GM18498 (cell line): ENCODE measurements around the gene SYNDIG1.

Experiments
- ATAC-seq: cut with Tn5 transposase; IDR thresholded peaks from one replicate; pipeline ENCODE4 v1.9.1; 2021; ENCODE audit warnings: mild to moderate bottlenecking, moderate library complexity; ENCODE audit not compliant: unreplicated experiment

SYNDIG1 gene

DNA sequence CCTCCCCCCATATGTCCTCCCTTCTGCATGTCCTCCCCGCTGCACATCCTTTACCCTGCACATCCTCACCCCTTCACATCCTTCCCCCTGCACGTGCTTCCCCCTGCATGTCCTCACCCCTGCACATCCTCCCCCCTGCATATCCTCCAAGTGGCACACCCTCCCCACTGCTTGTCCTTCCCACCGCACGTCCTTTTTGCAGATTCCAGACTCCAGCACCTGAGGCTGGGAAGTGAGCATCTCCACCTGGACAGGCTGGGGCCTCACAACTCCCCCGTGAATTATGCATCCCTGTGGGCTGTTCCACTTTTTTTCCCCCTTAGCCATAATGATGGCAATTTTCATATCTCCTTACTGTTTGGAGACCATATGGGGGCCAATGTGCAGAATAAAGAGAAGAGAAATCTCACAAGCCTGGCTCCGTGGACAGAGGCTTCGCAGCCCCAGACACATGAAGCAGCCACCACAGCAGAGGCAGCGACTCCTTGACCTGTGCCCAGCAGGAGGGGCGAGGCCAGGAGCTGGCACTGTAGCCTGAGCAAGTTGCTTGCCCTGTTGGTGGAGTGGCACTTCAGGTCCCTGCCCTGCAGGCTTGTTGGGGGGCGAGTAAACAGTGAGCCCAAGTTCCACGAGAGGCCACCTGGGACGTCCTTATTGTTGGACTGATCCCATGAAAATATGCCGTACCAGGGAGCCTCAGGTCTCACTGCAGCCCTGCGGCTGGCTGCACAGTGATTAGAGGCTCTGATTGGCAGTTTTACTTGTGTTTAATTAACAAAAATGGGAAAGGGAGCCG lies 113.1 kb downstream of the SYNDIG1 start:
- ATAC-seq: no peak

DNA sequence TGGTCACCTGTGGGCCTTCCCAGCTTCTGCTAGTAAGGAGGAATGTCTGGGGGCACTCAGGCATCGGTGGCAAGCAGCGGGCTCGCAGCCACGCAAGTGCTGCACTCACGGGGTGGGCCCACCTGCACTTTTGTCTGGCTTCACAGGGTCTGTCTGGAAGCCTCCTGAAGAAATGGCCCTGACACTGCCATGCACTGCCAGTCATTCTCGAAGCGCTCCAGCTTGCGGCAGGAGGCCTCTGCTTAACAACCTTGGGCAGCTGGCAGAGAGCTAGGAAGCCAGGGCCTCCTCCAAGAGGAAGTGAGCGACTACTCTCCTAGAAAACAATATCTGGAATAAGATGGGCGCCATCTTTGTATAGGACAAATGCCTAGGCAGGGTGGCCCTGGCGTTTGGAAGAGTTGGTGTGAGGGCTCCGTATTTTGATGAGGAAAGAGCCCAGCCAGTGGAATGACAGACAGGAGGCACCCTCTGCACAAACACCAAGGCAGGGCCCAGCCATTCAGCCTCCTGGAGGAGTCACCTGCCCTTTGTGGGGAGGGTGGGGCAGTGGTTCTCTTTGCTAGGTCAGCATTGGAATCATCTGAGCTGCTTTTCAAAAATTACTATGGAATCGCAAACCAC lies 113.9 kb downstream of the SYNDIG1 start:
- ATAC-seq: no peak

- ATAC-seq: no peak
Measured at GRCh38 chr20:24584078-24584477, 114.6 kb downstream of the SYNDIG1 start.

GRCh38 chr20:24584538-24585356 lies 115.3 kb downstream of the SYNDIG1 start:
- no peak for ATAC-seq

- ATAC-seq: no peak
Measured at GRCh38 chr20:24585796-24586522, 116.5 kb downstream of the SYNDIG1 start.

- no peak for ATAC-seq
Measured at GRCh38 chr20:24586523-24586840, 117.1 kb downstream of the SYNDIG1 start.

DNA sequence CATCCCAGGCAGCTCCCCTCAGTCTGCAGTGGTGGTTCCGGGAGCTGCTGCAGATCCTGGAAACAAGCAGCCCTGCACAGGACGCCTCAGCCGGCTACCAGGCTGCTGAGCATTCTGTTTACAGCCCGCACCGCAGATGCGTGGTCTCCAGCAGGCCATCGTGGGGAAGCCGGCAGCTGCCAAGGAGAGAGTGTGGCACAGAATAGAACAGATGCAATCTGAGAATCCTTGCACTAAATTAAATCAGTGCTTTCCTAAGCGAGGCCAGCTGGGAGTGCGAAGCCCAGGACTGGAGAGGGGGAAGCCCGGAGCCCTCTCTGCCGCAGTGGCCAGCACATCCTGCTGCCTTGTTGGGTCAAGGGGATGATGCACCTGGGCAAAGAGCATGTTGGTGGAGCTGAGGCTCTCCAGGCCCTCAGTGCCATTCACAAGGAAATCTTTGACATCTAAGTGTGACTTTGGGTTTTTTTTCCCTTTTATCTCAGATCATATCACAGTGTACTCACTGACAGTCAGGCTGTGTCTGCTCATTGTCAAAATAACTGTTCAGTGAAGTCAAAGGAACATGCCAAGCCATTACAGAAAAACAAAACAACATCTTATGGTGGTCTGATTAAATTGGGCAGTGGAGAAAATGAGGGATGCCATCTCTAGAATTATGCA lies 118.1 kb downstream of the SYNDIG1 start:
- no peak for ATAC-seq

- no peak for ATAC-seq
Measured at GRCh38 chr20:24588047-24588635, 118.7 kb downstream of the SYNDIG1 start.

- no peak for ATAC-seq
Measured at GRCh38 chr20:24588725-24589340, 119.4 kb downstream of the SYNDIG1 start.

- no peak for ATAC-seq
Measured at GRCh38 chr20:24589381-24589780, 120.0 kb downstream of the SYNDIG1 start.

- ATAC-seq: no peak
Measured at GRCh38 chr20:24589815-24590177, 120.4 kb downstream of the SYNDIG1 start.

GRCh38 chr20:24590178-24590982 lies 121.0 kb downstream of the SYNDIG1 start:
- ATAC-seq: no peak

DNA sequence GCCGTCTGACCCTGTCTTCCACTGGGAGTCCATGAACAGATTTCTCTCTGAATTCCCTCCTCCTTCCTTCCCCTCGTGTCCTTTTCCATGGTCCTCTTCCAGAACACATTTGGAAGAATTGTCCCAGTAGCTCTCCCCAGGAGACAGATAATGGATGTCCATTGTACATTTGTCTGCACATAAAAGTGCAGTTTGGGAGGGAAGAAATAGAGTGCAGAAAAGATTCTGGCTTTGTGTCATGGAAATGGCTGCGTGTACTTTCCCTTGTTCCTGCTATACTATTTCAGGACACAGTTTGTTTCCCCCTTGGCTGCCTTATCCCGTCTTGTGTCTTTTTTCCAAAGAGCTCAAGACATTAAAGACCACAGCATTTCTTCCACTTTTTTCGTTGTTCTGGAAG lies 127.6 kb downstream of the SYNDIG1 start:
- ATAC-seq: no peak

GRCh38 chr20:24598346-24598745 lies 128.9 kb downstream of the SYNDIG1 start:
- no peak for ATAC-seq

GRCh38 chr20:24598996-24599395 lies 129.6 kb downstream of the SYNDIG1 start:
- ATAC-seq: no peak

DNA sequence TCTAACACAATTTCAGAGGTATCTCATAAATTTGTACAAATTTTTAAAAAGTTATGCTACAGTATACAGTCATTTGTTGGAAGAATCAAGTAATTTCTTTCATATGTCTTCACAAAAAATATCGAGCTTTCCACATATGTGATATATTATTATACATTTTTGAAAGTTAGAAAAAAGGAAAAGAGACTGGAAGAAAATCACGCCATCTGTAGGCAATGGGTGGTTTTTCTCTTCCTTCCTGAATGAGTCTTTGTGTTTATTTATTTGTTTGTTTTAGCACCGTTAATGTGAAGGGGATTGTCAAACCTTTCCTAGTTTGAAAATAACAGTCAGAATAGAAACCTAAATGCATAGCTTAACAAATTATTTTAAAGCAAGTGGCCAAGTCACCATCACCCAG lies 130.6 kb downstream of the SYNDIG1 start:
- no peak for ATAC-seq

- no peak for ATAC-seq
Measured at GRCh38 chr20:24603454-24603853, 134.0 kb downstream of the SYNDIG1 start.

DNA sequence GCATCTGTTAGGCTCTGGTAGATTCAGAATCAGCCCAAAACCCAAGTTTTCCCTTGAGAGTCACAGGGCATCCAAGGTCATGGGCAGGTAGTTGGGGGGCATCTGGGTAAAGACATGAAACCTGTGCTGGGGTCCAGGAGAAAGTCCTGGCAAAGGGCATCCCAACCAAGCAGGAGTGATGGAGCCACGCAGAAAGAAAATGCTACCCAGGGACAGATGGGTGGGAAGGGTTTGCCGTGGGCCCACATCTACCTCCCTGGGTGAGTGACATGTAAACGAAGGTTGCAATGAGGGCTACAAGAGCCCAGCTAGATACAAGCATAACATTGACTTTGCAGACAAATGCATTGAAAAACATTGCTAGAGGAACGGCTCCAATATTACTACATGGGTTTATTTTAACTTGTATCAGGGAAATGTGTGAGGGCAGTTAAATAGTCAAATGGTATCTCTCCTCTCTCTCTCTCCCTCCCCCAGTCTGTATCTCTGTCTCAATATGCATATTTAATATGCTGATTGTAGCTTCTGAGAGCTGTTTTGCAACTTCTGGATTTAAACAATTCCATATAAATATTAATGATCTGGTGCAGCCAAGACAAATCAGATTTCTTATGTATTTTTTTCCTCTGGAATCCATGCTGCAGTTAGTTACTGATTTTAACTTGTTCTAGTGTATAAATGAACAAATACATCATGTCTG lies 135.7 kb downstream of the SYNDIG1 start:
- no peak for ATAC-seq
